ENCODE data around the gene GATAD2A. TPM values are rescaled to one million over a fixed set of nuclear protein-coding genes. Genes with fewer than 3 reads are reported as not detected.

The GATAD2A gene
- total and polyA plus RNA-seq, 9 of the 15 experiments (the other 6 are each of a cell fraction or from before 2014, with no cell fraction given) = 2.4 to 226 (median 44.2) TPM

DNA sequence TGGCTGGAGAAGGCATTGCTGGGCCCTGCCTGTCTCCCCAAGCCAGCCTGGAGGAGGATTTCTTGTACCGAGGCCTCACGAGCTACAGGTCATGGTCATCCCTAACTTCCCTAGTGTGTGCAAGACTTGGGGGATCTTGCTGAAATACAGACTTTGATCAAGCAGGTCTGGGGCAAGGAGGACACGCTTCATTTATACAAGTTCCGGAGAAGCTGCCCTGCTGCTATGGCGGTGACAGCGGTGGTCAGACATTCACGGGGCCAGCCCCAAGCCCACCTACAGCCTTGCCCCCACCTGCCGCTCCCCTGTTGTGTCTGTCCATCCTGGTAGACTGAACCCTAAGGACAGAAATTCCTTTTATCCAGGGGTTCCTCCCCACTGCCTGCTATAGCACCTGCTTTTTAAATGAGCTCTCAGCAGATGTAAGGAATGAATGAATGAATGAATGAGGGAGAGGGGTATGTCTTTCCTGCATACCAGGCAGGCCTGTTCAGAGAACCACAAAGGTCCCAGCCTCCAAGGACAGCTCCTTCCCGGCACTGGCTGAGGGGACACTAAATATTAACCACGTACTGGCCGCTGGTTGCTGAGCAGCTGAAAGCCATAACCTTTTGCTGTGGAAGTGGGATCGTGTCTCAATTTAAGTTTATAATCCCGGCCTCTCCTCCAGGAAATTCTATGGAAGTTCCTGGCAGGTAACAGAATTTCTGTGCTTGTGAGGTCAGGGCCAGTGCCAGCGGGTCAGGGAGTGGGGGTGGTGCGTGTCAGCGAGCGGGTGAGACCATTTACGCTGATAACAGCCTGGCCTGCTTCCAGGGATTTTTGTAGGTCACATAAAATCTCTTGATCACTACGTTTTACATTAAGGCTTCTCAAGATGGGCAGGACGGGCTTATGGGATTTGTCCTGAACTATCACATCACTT, 82.7 kb downstream of the GATAD2A start (continued):
- TF ChIP-seq, protein P1, sequence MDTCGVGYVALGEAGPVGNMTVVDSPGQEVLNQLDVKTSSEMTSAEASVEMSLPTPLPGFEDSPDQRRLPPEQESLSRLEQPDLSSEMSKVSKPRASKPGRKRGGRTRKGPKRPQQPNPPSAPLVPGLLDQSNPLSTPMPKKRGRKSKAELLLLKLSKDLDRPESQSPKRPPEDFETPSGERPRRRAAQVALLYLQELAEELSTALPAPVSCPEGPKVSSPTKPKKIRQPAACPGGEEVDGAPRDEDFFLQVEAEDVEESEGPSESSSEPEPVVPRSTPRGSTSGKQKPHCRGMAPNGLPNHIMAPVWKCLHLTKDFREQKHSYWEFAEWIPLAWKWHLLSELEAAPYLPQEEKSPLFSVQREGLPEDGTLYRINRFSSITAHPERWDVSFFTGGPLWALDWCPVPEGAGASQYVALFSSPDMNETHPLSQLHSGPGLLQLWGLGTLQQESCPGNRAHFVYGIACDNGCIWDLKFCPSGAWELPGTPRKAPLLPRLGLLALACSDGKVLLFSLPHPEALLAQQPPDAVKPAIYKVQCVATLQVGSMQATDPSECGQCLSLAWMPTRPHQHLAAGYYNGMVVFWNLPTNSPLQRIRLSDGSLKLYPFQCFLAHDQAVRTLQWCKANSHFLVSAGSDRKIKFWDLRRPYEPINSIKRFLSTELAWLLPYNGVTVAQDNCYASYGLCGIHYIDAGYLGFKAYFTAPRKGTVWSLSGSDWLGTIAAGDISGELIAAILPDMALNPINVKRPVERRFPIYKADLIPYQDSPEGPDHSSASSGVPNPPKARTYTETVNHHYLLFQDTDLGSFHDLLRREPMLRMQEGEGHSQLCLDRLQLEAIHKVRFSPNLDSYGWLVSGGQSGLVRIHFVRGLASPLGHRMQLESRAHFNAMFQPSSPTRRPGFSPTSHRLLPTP (IDR thresholded peaks at IDR 0.05; ENCODE audit: borderline replicate concordance, extremely low read depth, insufficient read length) = no peak
- no peak for TF ChIP-seq ZNF717 (CRISPR knock-in tag; IDR thresholded peaks at IDR 0.05)
- TF ChIP-seq ZNF436 (CRISPR knock-in tag; IDR thresholded peaks at IDR 0.05) = no peak
- TF ChIP-seq ILF3 (IDR thresholded peaks at IDR 0.05; ENCODE audit: borderline replicate concordance) = no peak
- TF ChIP-seq ZBTB7A (IDR thresholded peaks at IDR 0.05; ENCODE audit: borderline replicate concordance, control insufficient read depth, low read depth, low read length) = no peak
- TF ChIP-seq SREBF1 (IDR thresholded peaks at IDR 0.05; ENCODE audit: borderline replicate concordance, low read depth, low read length) = no peak
- no peak for TF ChIP-seq NR3C1 (CRISPR knock-in tag; IDR thresholded peaks at IDR 0.05)
- TF ChIP-seq RCOR1 (IDR thresholded peaks at IDR 0.05; ENCODE audit: borderline replicate concordance in 1 of 2, low read depth in 2 of 2, low read length in 2 of 2) = peak in 1 of 2 experiments; percentile 70; a peak in 2 of 4 replicates
- TF ChIP-seq POLR2A (conservative IDR thresholded peaks at IDR 0.05) = no peak
- TF ChIP-seq SIN3A (IDR thresholded peaks at IDR 0.05; ENCODE audit: borderline replicate concordance in 2 of 2, control insufficient read depth in 1 of 2, low read depth in 2 of 2, low read length in 2 of 2) = no peak
- no peak for TF ChIP-seq LARP7 (IDR thresholded peaks at IDR 0.05)
- peak; percentile 50; the same call in 1 of the 2 replicates for TF ChIP-seq POLR2H (tag; IDR thresholded peaks at IDR 0.05; ENCODE audit: low read depth)
- TF ChIP-seq TBL1XR1 (IDR thresholded peaks at IDR 0.05; ENCODE audit: low read length in 2 of 2) = no peak; a peak in 2 of 4 replicates
- TF ChIP-seq NCOA2 (IDR thresholded peaks at IDR 0.05; ENCODE audit: partially characterized antibody in 2 of 2) = no peak
- no peak for TF ChIP-seq ZBTB9 (CRISPR knock-in tag; IDR thresholded peaks at IDR 0.05)
- no peak for TF ChIP-seq BRD4 (IDR thresholded peaks at IDR 0.05)
- TF ChIP-seq BCOR (IDR thresholded peaks at IDR 0.05) = no peak
- no peak for TF ChIP-seq JUNB (CRISPR knock-in tag; conservative IDR thresholded peaks at IDR 0.05)
- TF ChIP-seq ZNF12 (CRISPR knock-in tag; IDR thresholded peaks at IDR 0.05) = no peak
- TF ChIP-seq PYGO2 (tag; IDR thresholded peaks at IDR 0.05) = no peak
- TF ChIP-seq ZNF431 (CRISPR knock-in tag; IDR thresholded peaks at IDR 0.05) = no peak
